Fibroblast of the aortic adventitia (primary cell): ENCODE data around the gene DYNC2H1. TPM values are rescaled to one million over a fixed set of nuclear protein-coding genes. Genes with fewer than 3 reads are reported as not detected.
"Not testable (repeated sequence)": the region's sequence is repeated elsewhere in the genome, so short reads cannot be mapped to it uniquely, and the experiment has no call there.

Source experiments
- DNase-seq: peaks from one replicate; pipeline ENCODE4 v3.0.0-alpha.2; 2010; ENCODE audit warnings: low read depth
- H3K4me3 ChIP-seq: 2 replicates; pipeline ENCODE4 v1.5.1; 2011; ENCODE audit warnings: low read depth, mild to moderate bottlenecking, control low read depth, low read length, moderate library complexity
- CTCF ChIP-seq: IDR thresholded peaks from 2 replicates; pipeline ENCODE4 v1.5.1; 2011; ENCODE audit warnings: mild to moderate bottlenecking, low read length, control low read depth, inconsistent platforms; ENCODE audit not compliant: insufficient read depth
- total RNA-seq: library from RNA; depleted of rRNA; stranded (reverse); fragments of >200 nt; gene quantifications from 2 replicates; pipeline ENCODE4 v1.2.3, GENCODE V29; 2012; ENCODE audit warnings: low replicate concordance

DYNC2H1 gene
- total RNA-seq, 1 donor = 74.0 TPM

- H3K4me3 ChIP-seq = no peak overlapping the region
- peak; percentile 19 for DNase-seq
- no peak for TF ChIP-seq CTCF
These were observed 3.1 kb downstream of the DYNC2H1 start for GRCh38 chr11:103112364-103112763.

DNA sequence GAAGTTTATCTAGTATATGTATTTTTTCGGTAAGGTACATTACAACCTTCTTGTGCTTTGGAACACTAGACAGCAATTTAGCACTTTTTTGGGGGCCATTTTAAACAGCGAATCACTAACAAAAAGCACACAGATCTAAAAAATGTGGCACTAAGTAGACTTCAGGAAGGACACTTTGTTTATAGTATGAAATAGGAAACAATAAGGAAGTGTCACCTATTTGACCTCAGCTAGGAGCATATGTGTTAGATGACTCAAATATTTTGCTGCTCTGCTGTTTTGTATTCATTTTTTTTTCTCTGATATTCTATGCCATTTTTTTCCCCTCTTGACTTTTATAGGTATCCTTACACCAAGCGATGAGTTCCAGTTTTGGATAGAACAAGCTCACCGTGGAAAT, 5.6 kb downstream of the DYNC2H1 start:
- DNase-seq = no peak
- no peak for TF ChIP-seq CTCF
- H3K4me3 ChIP-seq = no peak overlapping the region

DNA sequence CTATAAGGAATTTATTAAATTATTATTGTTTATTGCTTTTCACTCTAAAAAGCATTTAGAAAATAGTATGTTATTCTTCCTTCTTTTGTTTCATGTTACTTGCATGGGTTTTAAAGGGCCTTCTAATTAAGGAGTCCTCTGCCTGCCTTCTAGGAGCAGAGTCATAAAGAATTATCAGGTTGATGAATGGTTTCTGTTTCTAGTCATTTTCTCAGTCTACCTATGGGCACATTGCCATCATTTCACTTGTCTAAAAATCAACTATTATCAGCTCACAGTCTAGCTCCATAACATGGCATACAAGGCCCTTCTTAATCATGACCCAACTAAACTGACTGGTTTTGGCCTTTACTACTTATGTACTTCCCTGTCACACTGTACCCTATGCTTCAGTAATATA, 16.2 kb downstream of the DYNC2H1 start:
- DNase-seq = no peak
- no peak overlapping the region for H3K4me3 ChIP-seq
- no peak for TF ChIP-seq CTCF

DNA sequence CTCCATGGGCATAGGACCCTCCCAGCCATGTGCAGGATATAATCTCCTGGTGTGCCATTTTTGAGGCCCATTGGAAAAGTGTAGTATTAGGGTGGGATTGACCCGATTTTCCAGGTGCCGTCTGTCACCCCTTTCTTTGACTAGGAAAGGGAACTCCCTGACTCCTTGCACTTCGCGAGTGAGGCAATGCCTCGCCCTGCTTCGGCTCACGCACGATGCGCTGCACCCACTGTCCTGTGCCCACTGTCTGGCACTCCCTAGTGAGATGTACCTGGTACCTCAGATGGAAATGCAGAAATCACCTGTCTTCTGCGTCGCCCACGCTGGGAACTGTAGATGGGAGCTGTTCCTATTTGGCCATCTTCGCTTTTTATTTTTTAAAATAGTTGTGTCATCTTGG, 32.8 kb downstream of the DYNC2H1 start:
- DNase-seq, H3K4me3 ChIP-seq: not testable (repeated sequence)

DNA sequence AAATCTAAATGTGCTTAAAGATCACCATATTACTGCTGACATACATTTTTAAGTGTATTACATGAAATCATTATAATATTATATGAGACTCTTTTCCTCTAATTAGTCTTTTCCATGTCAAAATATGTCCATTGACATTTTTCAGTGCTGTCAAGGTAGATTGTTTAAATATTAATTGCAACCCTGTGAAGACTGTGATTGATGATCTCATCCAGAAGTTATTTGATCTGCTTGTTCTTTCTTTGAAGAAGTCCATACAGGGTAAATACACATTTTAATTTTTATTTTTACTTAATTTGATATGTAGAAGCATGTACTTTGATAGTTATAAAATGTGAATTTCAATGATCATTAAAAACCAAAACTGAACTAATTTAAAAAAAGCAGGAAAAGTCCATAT, 38.4 kb downstream of the DYNC2H1 start:
- DNase-seq = no peak
- TF ChIP-seq CTCF = no peak
- H3K4me3 ChIP-seq = no peak overlapping the region

DNA sequence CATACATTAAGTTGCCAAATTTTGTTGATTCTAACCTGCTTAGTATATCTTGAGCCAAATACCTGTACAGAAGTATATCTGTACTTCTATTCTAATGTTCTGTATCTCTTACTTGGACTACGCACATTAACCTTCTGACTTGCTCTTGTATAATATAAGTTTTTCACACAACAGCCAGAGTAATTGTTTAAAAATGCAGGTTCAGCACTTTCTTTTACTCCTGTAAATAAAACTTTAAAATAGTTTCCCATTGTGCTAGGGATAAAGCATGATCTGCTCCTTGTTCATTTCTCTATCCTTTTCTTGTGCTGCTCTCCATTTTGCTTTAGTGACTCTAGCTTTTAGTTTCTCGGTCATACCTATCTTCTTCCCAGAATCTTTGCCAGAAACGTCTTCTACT, 48.3 kb downstream of the DYNC2H1 start:
- TF ChIP-seq CTCF = no peak
- H3K4me3 ChIP-seq = no peak overlapping the region
- DNase-seq = no peak

- TF ChIP-seq CTCF = no peak
- DNase-seq = no peak
- no peak overlapping the region for H3K4me3 ChIP-seq
These were observed 55.0 kb downstream of the DYNC2H1 start for GRCh38 chr11:103164093-103164796.
